HFFc6 (cell line): ENCODE results near the gene TMEM101. TPM values are rescaled to one million over a fixed set of nuclear protein-coding genes. Genes with fewer than 3 reads are reported as not detected.
A peak's percentile ranks its signal among the peaks of the same experiment; 100 is the strongest.

ENCODE experiments used
- DNase-seq: peaks from one replicate; pipeline ENCODE4 v3.0.0-alpha.2; 2018
- H3K27ac Mint-ChIP-seq: 2 replicates; pipeline ENCODE4 v1.8.0; 2020; ENCODE audit warnings: mild to moderate bottlenecking, mixed read lengths
- H3K27me3 Mint-ChIP-seq: 2 replicates; pipeline ENCODE4 v1.8.0; 2021; ENCODE audit warnings: mild to moderate bottlenecking, moderate library complexity, mixed read lengths; ENCODE audit not compliant: insufficient read depth
- H3K36me3 Mint-ChIP-seq: 2 replicates; pipeline ENCODE4 v1.8.0; 2021; ENCODE audit warnings: low read depth, mixed read lengths
- H3K4me1 Mint-ChIP-seq: 2 replicates; pipeline ENCODE4 v1.8.0; 2020; ENCODE audit warnings: low read depth, mixed read lengths
- H3K4me3 Mint-ChIP-seq: 2 replicates; pipeline ENCODE4 v1.8.0; 2020; ENCODE audit warnings: mild to moderate bottlenecking, moderate library complexity, mixed read lengths
- H3K9me3 Mint-ChIP-seq: 2 replicates; pipeline ENCODE4 v1.8.0; 2020; ENCODE audit warnings: mild to moderate bottlenecking, mixed read lengths
- CTCF ChIP-seq: fragments of 200-600 bp; sonication (generic); IDR thresholded peaks from 2 replicates; pipeline ENCODE4 v1.5.0; 2021; ENCODE audit warnings: antibody characterized with exemption, mild to moderate bottlenecking
- total RNA-seq, 6 experiments: library from RNA; stranded (reverse); fragmentation: NEBNext Ultra II Directional; extraction: Animal tissue kit (Norgen Biotek cat#: 25700); gene quantifications; 2 replicates in 1 of 6; 3 replicates in 5 of 6; pipeline ENCODE4 v1.2.3, GENCODE V29; 2021

The TMEM101 gene
- total RNA-seq, 6 experiments from 2014 or later = 27.8 to 32.7 (median 29.2) TPM

- Mint-ChIP-seq H3K27me3 (peaks cover 70% of the 10 kb centered on the region), H3K4me1 (no peaks in the 10 kb centered on the region), H3K9me3 (no peaks in the 10 kb centered on the region), H3K27ac (no peak overlapping the region), H3K4me3 (no peak overlapping the region; the same call in 1 of the 2 replicates), H3K36me3 (no peaks in the 10 kb centered on the region)
- peak; percentile 33; the same call in 1 of the 2 replicates for TF ChIP-seq CTCF
- DNase-seq = no peak
Measured at GRCh38 chr17:43983515-43984411, 31.0 kb downstream of the TMEM101 start.

GRCh38 chr17:43983196-43983514 is 31.6 kb downstream of the TMEM101 start:
- Mint-ChIP-seq H3K36me3 (no peaks in the 10 kb centered on the region), H3K27me3 (peaks cover 71% of the 10 kb centered on the region), H3K4me1 (no peaks in the 10 kb centered on the region), H3K9me3 (no peaks in the 10 kb centered on the region), H3K27ac (no peak overlapping the region), H3K4me3 (no peak overlapping the region)
- no peak for DNase-seq
- TF ChIP-seq CTCF = no peak

- Mint-ChIP-seq H3K4me1 (no peaks in the 10 kb centered on the region), H3K27me3 (peaks cover 70% of the 10 kb centered on the region)
Measured at GRCh38 chr17:43982171-43982570, 32.6 kb downstream of the TMEM101 start.

GRCh38 chr17:43979671-43980070 is 35.1 kb downstream of the TMEM101 start:
- Mint-ChIP-seq H3K4me3 (no peak overlapping the region), H3K27me3 (peaks cover 51% of the 10 kb centered on the region), H3K36me3 (no peaks in the 10 kb centered on the region), H3K27ac (no peak overlapping the region), H3K9me3 (no peaks in the 10 kb centered on the region), H3K4me1 (no peaks in the 10 kb centered on the region)
- no peak for DNase-seq
- no peak for TF ChIP-seq CTCF

More at GRCh38 chr17:43982171-43982570, 32.6 kb downstream of the TMEM101 start:
- no peak for TF ChIP-seq CTCF
- Mint-ChIP-seq H3K4me3 (no peak overlapping the region), H3K27ac (no peak overlapping the region), H3K36me3 (no peaks in the 10 kb centered on the region), H3K9me3 (no peaks in the 10 kb centered on the region)
- DNase-seq = no peak

- Mint-ChIP-seq H3K4me1 (no peaks in the 10 kb centered on the region), H3K9me3 (no peaks in the 10 kb centered on the region), H3K27me3 (peaks cover 51% of the 10 kb centered on the region), H3K4me3 (no peak overlapping the region), H3K36me3 (no peaks in the 10 kb centered on the region), H3K27ac (no peak overlapping the region)
- no peak for TF ChIP-seq CTCF
- no peak for DNase-seq
Measured at GRCh38 chr17:43979011-43979410, 35.8 kb downstream of the TMEM101 start.
